Posterior cingulate gyrus (tissue), 11 donors: Measurements from ENCODE around the gene SLC25A4.
"Not testable (repeated sequence)": the region's sequence is repeated elsewhere in the genome, so short reads cannot be mapped to it uniquely, and the experiment has no call there.

ENCODE experiments used
- DNase-seq, 10 donors: peaks; one replicate each; pipeline versions ENCODE4 v3.0.0 to v3.0.0-alpha.2; 2020 to 2021; ENCODE audit warnings: mixed read lengths in 3 of 10
- intact Hi-C: fragments of 100-400 bp; cut with DNase I; formaldehyde crosslinking; loops from one replicate; pipeline ENCODE4 v1.15.1; 2023

SLC25A4 gene

GRCh38 chr4:185142912-185143600, at the start of gene SLC25A4:
Gene SLC25A4, plus strand, starts transcription at chr4:185143266. Its CDS starts 107 bp downstream, at chr4:185143373.
- DNase-seq = peak; percentile 83 to 99 (median 92)
- intact Hi-C loops = loop anchor here (2.0 to 5.0 kb wide), 2 partner anchors 40 to 59 kb away; partner anchors contain the start of gene CFAP97

- DNase-seq = no peak
- intact Hi-C loops = loop anchor here (10.0 kb wide), 2 partner anchors 89 to 349 kb away; no protein-coding TSS in a partner anchor
Measured at GRCh38 chr4:185093603-185094002, 49.5 kb upstream of the SLC25A4 start.

GRCh38 chr4:185096032-185096653, 46.9 kb upstream of the SLC25A4 start:
- DNase-seq = peak in 3 of 10 donors; percentile 14 to 23 (median 15)
- intact Hi-C loops = loop anchor here (2.0 to 10.0 kb wide), 3 partner anchors 55 to 351 kb away; no protein-coding TSS in a partner anchor

GRCh38 chr4:185098474-185098873, 44.6 kb upstream of the SLC25A4 start:
- no peak for DNase-seq
- intact Hi-C loops = loop anchor here (10.0 kb wide), 2 partner anchors 94 to 354 kb away; no protein-coding TSS in a partner anchor

- intact Hi-C loops = loop anchor here (10.0 kb wide), 2 partner anchors 94 to 354 kb away; no protein-coding TSS in a partner anchor
- peak in 1 of 10 donors; percentile 81 for DNase-seq
Measured at GRCh38 chr4:185099024-185099682, 43.9 kb upstream of the SLC25A4 start.

GRCh38 chr4:185099940-185100339, 43.1 kb upstream of the SLC25A4 start:
- intact Hi-C loops = loop anchor here (10.0 kb wide), 2 partner anchors 95 to 355 kb away; no protein-coding TSS in a partner anchor
- DNase-seq = peak in 1 of 10 donors; percentile 47

- intact Hi-C loops = no loop called here
- peak in 1 of 10 donors; percentile 73 for DNase-seq
Measured at GRCh38 chr4:185100423-185100822, 42.6 kb upstream of the SLC25A4 start.

- intact Hi-C loops = no loop called here
- no peak for DNase-seq
Measured at GRCh38 chr4:185101354-185101890, 41.6 kb upstream of the SLC25A4 start.

- DNase-seq = no peak
- intact Hi-C loops = no loop called here
Measured at GRCh38 chr4:185104733-185105132, 38.3 kb upstream of the SLC25A4 start.

GRCh38 chr4:185106353-185106752, 36.7 kb upstream of the SLC25A4 start:
- DNase-seq = no peak
- intact Hi-C loops = no loop called here

GRCh38 chr4:185107574-185107973, 35.5 kb upstream of the SLC25A4 start:
- DNase-seq, intact Hi-C loops: not testable (repeated sequence)

- no peak for DNase-seq
- intact Hi-C loops = no loop called here
Measured at GRCh38 chr4:185108185-185108584, 34.9 kb upstream of the SLC25A4 start.

- no peak for DNase-seq
- intact Hi-C loops = no loop called here
Measured at GRCh38 chr4:185108669-185109068, 34.4 kb upstream of the SLC25A4 start.

- DNase-seq = no peak
- intact Hi-C loops = no loop called here
Measured at GRCh38 chr4:185109736-185110135, 33.3 kb upstream of the SLC25A4 start.

GRCh38 chr4:185110375-185110823, 32.7 kb upstream of the SLC25A4 start:
- intact Hi-C loops = no loop called here
- no peak for DNase-seq

GRCh38 chr4:185112104-185112503, 31.0 kb upstream of the SLC25A4 start:
- DNase-seq = no peak
- intact Hi-C loops = no loop called here

- intact Hi-C loops = no loop called here
- DNase-seq = no peak
Measured at GRCh38 chr4:185113340-185113739, 29.7 kb upstream of the SLC25A4 start.

- intact Hi-C loops = no loop called here
- no peak for DNase-seq
Measured at GRCh38 chr4:185115827-185116232, 27.2 kb upstream of the SLC25A4 start.

- no peak for DNase-seq
- intact Hi-C loops = no loop called here
Measured at GRCh38 chr4:185117300-185117934, 25.6 kb upstream of the SLC25A4 start.

GRCh38 chr4:185118876-185119275, 24.2 kb upstream of the SLC25A4 start:
- DNase-seq = no peak
- intact Hi-C loops = no loop called here
